ENCODE measurements around the gene SLC29A2. TPM values are rescaled to one million over a fixed set of nuclear protein-coding genes. Genes with fewer than 3 reads are reported as not detected.

Gene SLC29A2
- polyA plus RNA-seq, 1 experiment = 0.16 TPM

DNA sequence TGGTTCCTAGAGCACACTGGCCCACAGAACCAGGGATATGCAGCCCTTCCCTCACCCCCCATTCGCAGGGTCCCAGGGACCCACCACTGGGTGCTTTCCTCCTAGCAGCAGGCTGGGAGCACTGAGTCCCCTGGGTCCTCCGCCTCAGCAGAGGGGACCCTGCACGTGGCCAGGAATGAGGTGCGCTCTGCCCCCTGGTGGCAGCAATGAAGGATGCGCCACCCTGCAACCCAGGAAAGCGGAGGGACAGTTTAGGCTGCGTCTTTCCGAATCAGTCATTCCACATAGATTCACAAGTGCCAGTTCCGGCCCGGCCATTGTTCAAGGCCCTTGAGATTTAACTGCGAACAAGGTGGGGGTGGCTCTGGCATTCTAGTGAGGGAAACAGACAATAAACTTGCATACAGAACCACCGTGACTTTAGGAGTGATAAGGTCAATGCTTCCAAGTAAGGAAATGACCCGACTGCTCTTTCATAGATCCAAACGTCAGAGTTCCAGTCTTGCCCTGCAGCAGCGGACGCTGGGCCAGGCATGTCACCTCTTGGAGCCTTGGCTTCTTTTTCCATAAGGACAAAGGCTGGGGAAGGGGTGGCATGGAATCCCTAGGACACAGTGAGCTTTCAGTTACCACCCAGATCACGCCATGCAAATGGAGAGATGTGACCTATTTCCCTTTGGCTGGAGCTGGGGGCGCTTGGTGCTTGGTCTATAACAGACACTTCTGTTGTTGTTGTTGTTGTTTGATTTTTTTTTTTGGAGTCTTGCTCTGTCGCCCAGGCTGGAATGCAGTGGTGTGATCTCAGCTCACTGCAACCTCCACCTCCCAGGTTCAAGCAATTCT, 43.0 kb downstream of the SLC29A2 start:
- Histone ChIP-seq H3K27ac (ENCODE audit: low read depth, low read length) (peak overlapping the region; percentile 89), H3K27me3 (ENCODE audit: control insufficient read depth, insufficient read depth, low read length) (no peaks in the 10 kb centered on the region), H3K4me3 (ENCODE audit: low read depth, low read length) (no peak overlapping the region), H3K9me3 (ENCODE audit: control insufficient read depth, insufficient read depth, low read length) (no peaks in the 10 kb centered on the region)
- CTCF ChIA-PET = interaction anchor here (0.7 to 6.0 kb wide), 6 partner anchors 11 to 635 kb away, joined by 3 to 62 read pairs (median 4); no protein-coding TSS in a partner anchor
- POLR2A ChIA-PET = interaction anchor here (0.8 to 1.4 kb wide), 2 partner anchors 12 to 16 kb away, joined by 10 to 18 read pairs; partner anchors contain the start of gene CD248
- DNase-seq (ENCODE audit: low read depth, low spot score) = no peak
- TF ChIP-seq, protein P1, sequence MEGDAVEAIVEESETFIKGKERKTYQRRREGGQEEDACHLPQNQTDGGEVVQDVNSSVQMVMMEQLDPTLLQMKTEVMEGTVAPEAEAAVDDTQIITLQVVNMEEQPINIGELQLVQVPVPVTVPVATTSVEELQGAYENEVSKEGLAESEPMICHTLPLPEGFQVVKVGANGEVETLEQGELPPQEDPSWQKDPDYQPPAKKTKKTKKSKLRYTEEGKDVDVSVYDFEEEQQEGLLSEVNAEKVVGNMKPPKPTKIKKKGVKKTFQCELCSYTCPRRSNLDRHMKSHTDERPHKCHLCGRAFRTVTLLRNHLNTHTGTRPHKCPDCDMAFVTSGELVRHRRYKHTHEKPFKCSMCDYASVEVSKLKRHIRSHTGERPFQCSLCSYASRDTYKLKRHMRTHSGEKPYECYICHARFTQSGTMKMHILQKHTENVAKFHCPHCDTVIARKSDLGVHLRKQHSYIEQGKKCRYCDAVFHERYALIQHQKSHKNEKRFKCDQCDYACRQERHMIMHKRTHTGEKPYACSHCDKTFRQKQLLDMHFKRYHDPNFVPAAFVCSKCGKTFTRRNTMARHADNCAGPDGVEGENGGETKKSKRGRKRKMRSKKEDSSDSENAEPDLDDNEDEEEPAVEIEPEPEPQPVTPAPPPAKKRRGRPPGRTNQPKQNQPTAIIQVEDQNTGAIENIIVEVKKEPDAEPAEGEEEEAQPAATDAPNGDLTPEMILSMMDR (IDR thresholded peaks at IDR 0.05; ENCODE audit: low read depth, low read length) = peak; percentile 94

DNA sequence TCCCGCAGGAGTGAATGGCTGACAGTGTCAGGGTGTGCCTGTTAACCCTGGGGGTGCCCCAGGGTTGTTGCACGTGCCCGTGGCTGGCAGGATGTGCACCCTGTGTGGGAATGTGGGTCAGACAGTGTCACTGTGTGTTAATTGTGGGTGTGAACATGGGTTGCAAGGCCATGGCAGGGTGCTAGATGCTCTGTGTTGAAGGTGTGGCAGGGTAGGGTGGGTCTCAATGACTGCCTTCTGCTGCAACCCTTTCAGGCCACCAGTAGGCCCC, 43.6 kb downstream of the SLC29A2 start:
- Histone ChIP-seq H3K9me3 (ENCODE audit: control insufficient read depth, insufficient read depth, low read length) (no peaks in the 10 kb centered on the region), H3K4me3 (ENCODE audit: low read depth, low read length) (no peak overlapping the region), H3K27me3 (ENCODE audit: control insufficient read depth, insufficient read depth, low read length) (no peaks in the 10 kb centered on the region), H3K27ac (ENCODE audit: low read depth, low read length) (peak overlapping the region; percentile 89)
- POLR2A ChIA-PET = no interaction called here
- TF ChIP-seq, protein P1 (IDR thresholded peaks at IDR 0.05; ENCODE audit: low read depth, low read length) = no peak
- CTCF ChIA-PET = no interaction called here
- DNase-seq (ENCODE audit: low read depth, low spot score) = no peak

DNA sequence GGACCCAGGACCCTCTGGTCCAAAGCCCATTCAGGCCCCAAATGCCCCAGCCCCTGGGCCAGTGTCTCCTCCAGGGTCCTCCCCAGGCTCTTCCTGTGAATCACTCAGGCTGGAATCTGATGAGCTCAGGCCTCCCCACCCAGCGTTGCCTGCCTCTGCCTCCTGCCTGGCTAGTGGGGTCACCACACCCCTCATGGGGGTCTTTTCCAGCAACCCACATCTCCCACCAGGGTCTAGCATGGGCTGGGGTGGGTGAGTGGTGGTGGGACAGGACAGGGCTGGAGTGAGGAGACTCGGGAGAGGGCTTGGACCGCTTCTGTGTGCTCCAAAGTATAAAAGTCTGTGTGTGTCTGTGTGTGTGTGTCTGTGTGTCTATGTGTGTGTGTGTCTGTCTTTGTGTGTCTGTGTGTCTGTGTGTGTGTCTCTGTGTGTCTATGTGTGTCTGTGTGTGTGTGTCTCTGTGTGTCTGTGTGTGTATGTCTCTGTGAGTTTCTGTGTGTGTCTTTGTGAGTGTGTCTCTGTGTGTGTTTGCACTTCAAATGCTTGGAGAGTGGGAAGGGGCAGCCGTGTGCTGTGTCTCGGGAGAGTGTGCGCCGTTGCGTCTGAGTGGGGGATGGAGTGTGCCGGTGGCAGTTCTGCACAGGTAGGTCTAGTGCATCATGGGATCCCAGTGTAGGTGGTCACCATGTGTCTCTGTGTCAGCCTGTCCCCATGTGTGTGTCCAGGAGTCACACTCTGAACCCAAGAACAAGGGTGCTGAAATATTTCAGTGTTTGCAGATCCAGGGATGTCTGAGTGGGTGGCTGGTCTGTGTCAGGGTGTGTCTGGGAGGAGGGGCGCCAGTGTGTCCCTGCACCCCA, 44.2 kb downstream of the SLC29A2 start:
- ChIA-PET CTCF (interaction anchor here (0.8 to 1.6 kb wide), 4 partner anchors 9 to 16 kb away, joined by 5 to 14 read pairs (median 8); partner anchors contain the start of genes CD248 and RIN1), POLR2A (interaction anchor here (0.6 to 1.8 kb wide), 8 partner anchors 9 to 139 kb away, joined by 3 to 28 read pairs (median 4); partner anchors contain the start of genes BRMS1, CD248 and RIN1)
- Histone ChIP-seq H3K27me3 (ENCODE audit: control insufficient read depth, insufficient read depth, low read length) (no peaks in the 10 kb centered on the region), H3K4me3 (ENCODE audit: low read depth, low read length) (no peak overlapping the region), H3K27ac (ENCODE audit: low read depth, low read length) (peak overlapping the region; percentile 89), H3K9me3 (ENCODE audit: control insufficient read depth, insufficient read depth, low read length) (no peaks in the 10 kb centered on the region; the same call in 1 of the 2 replicates)
- TF ChIP-seq, protein P1 (IDR thresholded peaks at IDR 0.05; ENCODE audit: low read depth, low read length) = 0 out of 2 replicates have a peak, but pooled peaks have one; percentile 25
- no peak for DNase-seq (ENCODE audit: low read depth, low spot score)

DNA sequence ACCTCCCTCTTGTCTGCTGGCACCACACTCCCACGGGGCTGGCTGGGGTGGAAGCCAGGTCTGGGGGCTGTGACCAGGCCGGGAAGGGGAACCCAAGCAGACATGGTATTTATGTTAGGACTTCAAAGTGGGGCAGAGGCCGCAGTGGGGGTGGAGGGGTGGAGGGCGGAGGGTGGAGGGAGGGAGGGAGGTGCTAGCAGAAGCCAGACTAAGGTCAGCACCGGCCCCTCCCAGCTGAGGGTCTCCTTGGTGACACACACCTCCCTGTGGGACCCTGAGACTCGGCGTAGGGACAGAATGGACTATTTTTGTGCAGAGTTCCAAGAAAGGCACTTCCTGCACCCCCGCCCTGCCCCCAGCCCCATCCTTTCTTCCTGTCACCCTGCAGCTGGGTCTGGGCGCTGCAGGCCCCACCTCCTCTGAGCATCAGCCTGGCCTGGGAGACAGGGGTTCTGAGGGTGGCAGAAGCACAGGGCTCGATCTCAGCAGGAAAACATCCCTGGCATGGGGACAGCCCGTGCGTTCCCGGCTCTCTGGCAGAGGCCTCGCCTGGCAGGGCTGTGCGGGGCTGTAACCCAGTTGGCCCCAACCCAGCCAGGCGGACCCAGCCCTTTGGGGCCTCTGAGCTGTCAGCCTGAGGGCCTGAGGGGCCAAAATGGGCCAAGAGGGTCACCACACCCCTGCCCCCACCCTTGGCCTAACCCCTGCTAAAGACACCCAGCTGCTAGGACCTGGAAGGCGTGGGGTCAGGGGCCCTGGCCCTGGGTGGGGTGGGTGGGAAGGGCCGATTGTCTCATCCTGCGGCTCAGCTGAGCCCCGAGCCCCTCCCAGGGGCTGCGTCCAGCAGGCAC, 45.1 kb downstream of the SLC29A2 start:
- Histone ChIP-seq H3K9me3 (ENCODE audit: control insufficient read depth, insufficient read depth, low read length) (no peaks in the 10 kb centered on the region; the same call in 1 of the 2 replicates), H3K4me3 (ENCODE audit: low read depth, low read length) (no peak overlapping the region), H3K27me3 (ENCODE audit: control insufficient read depth, insufficient read depth, low read length) (no peaks in the 10 kb centered on the region), H3K27ac (ENCODE audit: low read depth, low read length) (peak overlapping the region; percentile 89)
- TF ChIP-seq, protein P1 (IDR thresholded peaks at IDR 0.05; ENCODE audit: low read depth, low read length) = no peak
- ChIA-PET POLR2A (interaction anchor here (0.6 to 1.8 kb wide), 8 partner anchors 9 to 140 kb away, joined by 3 to 28 read pairs (median 4); partner anchors contain the start of genes BRMS1, CD248 and RIN1), CTCF (interaction anchor here (0.8 to 1.6 kb wide), 4 partner anchors 9 to 15 kb away, joined by 5 to 14 read pairs (median 8); partner anchors contain the start of genes CD248 and RIN1)
- no peak for DNase-seq (ENCODE audit: low read depth, low spot score)
